GDM1 (cell line): ENCODE data around the gene HNRNPUL2.
A peak's percentile ranks its signal among the peaks of the same experiment; 100 is the strongest.
"Not testable (repeated sequence)": the region's sequence is repeated elsewhere in the genome, so short reads cannot be mapped to it uniquely, and the experiment has no call there.

Experiments
- DNase-seq: peaks from one replicate; lab custom pipeline; 2025; lab: John Stamatoyannopoulos, UW

The HNRNPUL2 gene

DNA sequence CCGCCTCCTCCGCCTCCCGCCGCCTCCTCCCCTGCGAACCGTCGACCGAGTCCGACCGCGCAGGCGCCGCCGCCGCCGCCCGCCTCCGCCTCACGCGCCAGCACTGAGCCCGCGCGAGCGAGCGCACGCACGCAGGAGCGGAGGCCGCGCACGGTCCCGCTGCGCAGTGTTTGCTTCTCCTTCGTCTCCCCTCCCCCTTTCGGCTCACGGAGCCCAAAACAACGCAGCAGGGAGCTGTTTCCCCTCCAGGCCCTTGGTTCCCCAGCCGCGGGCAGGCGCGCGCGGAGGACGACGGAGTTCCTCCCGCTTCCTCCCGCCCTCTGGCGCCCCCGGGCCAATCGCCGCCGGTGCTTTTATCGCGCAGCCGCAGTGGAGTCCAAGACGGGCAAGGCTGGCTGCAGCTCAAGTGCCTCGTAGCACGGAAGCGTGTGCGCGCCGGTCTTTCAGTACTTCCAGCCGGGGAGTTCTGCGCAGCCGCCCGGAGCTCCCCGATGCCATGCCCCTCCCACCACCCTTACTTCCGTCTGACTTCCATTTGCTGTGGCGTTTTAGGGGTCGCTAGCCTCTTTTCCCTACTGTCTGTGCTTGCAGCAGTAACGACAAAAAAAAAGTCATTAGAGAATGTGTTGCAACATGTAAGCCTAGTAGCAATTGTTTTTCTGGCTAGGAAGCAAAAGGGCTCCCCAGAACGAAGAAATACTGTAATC, at the start of gene HNRNPUL2:
TSS of gene HNRNPUL2 (minus strand) at position 293 of the 707 bp plus-strand sequence. CDS start 301 bp downstream, outside the sequence.
- DNase-seq, result peak; percentile 100

DNA sequence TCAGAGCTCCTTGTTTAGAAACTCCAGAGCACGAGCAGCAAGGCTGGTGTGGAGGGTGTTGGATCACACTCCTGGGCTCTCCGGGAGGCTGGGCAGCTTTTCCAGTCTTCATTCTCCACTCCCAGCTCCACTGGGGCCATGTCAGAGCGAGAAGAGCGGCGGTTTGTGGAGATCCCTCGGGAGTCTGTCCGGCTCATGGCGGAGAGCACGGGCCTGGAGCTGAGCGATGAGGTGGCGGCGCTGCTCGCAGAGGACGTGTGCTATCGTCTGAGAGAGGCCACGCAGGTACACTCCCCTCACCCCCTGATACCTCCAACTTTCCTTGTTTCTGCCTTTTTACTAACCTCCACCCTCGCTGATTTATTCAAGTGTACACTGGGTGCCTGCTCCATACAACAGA, 48.4 kb upstream of the HNRNPUL2 start:
- DNase-seq, result no peak

DNA sequence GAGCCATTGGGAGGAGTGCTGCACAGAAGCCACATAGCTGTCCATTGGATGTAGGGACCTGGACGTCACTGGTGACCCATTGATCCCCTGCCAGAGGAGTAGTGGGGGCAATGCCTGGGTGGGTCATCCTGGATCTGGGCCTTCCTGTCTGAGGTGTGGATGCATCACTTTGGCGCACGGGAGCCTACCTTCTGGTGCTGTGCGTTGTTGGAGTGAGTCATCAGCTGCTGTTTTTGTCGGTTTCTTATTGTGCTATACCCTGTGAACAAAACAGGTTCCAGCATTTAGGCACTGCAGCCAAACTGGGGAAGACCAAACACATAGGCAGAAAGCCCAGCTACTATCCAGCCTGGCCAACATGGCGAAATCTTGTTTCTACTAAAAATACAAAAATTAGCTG, 47.1 kb upstream of the HNRNPUL2 start:
- DNase-seq, result no peak

DNA sequence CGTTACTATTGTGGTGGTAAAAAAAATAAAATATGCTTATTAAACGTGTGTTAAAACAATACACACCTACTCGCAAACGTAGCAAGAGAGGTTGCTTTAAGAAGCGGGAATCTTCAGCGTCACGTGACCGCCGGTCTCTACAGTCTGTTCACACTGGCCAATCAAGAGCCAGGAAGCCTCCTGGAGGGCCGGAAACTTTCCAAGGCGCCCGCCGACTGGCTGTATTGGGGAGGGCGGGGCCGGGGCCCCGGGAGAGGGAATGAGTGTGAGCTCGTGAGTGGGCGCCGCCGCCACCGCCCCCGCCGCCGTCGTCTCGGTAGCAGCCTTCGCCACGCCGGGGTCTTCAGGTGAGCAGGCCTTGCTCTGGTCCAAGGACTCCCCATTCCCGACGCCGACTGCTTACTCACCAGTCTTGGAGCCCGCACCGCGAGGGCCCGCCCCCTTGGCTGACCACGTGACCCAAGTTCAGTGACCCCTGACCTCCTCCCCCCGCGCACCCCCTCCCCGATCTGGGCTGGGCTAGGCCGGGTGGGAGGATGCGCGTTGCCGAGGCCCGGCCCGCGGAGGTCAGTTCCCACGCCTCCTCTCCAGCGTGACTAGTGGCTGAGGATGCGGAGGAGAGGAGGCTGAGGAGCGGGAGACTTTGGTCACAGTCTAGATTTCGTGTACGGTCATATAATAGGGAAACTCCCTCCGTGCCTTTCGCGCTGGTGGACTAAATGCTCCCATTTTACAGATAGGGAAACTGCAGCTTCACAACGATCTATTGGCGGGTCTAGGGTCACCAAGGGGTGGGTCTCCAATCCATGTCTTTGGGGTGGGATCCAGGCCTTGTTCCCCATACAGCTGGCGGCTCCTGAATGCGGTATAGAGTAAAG, 44.1 kb upstream of the HNRNPUL2 start, which contains the start of gene TAF6L:
TSS of gene TAF6L (plus strand) at position 253 of the 878 bp plus-strand sequence. CDS start 4,388 bp downstream, outside the sequence.
- DNase-seq, result peak; percentile 90

DNA sequence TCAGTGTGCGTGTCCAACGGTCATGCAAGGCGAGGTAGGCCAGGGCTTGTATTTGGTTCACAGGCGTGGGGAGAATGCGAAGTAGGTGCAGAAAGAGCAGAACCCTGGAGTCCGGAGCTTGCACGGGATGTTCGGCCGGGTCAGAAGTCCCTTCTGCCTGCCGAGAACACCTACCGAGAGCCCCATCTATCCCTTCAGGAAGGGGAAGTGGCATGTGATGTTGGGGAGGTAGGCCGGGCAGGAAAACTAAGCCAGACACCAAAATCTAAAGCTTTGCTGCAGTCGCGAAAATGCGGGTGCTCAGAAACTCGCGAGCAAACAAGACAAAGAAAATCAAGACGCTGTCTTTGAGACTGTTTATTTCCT, 43.5 kb upstream of the HNRNPUL2 start:
- DNase-seq, result peak; percentile 61

DNA sequence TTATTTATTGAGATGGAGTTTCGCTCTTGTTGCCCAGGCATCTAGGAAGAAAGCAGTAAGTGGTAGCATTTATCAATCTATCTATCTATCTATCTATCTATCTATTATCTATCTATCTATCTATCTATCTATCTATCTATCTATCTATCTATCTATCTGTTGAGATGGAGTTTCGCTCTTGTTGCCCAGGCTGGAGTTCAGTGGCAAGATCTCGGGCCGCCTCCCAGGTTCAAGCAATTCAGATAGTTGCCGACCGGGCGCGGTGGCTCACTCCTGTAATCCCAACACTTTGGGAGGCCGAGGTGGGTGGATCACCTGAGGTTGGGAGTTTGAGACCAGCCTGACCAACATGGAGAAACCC, 33.6 kb upstream of the HNRNPUL2 start:
- not testable (repeated sequence) for DNase-seq

DNA sequence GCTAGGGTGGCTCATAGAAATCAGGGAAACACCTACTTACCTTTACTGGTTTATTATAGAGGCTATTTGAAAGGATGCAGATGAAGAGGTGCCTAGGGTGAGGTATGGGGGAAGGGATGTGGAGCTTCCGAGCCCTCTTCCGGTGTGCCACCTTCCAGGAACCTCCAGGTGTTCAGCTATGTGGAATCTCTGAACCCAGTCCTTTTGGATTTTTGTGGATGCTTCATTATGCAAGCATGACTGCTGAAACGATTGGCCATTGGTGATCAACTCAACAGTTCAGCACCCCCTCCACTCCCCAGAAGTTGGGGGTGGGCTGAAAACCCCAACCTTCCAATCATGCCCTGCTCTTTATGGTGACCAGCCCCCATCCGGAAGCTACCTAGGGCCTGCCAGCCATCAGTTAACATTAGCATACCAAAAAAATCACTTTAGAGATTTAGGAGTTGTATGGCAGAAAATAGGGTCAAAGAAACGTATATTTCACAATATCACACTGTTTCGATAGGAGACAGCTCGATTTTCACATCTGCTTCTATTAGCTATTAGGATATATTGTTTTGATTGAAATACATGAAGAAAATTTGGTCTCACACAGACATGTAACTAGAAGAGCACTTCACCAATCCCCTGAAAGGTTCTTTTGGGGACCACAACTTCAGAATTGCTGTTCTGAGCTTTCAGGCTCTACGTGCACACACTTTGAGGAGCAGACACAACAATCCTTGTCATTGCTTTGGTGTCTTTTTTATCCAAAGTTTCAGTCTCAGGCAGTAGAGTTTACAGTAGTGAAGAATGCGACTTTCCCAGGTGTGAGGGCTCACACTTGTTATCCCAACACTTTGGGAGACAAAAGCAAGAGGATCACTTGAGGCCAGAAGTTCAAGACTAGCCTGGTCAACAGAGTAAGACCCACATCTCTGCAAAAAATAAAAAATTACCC, 30.9 kb upstream of the HNRNPUL2 start:
- no peak for DNase-seq

DNA sequence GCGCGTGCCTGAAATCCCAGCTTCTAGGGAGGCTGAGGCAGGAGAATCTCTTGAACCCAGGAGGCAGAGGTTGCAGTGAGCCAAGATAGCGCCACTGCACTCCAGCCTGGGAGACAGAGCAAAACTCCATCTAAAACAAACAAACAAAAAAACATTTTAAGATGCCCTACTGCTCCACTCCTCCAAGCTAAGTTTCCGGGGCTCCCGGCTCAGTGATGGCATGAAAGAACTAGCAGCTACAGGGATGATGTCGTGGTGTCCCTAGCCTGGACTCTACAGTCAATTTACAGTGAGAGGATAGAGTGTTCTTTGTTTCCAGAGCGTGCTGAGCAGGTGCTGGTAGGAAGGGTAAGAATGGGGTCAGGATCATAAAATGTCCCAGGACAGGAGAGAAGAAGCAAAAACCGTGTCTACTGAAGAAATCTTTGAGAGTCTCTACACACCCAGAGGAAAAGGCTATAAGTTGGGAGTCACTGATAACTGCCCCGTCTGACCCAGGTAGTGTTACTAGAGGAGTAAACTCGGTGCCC, 27.9 kb upstream of the HNRNPUL2 start:
- DNase-seq, result no peak

DNA sequence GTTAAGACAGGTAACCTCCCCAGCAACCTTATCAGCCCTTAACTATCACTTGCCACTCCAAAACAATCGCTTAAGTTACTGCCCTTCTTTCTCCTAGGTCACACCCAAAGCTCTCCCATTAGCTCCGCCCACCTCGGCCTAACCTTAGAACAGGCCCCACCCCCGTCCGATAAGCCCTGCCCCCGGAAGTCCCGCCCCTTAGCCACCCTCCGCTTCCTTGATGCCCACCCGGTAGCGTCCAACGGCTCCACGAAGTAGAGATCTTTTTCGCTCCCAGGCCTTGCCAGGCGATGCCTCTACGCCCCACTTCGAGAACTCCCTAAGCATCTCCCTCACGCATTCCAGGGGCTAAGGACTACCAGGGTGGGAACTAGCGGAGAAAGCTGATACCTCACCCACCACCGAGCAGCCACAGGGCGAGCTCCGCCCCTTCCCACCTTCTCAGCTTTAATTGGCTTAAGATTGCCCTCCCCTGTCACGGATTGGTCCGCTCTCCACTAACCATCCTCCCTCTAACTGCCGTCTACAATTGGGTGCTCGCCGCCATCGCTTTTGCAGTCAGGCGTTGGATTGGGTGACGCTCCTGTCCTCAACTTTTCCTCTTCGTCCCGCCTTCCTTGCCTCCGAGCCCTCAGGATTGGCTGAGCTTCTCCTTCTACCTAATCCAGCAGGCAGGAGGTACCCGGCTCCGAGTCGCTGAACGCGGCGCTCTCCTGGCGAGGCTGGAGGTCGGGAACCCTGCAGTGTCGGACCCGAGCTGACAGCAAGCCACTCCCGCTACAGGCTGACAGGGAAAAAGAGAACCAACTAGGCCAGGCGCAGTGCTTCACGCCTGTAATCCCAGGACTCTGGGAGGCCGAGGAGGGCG, 26.7 kb upstream of the HNRNPUL2 start, which contains the start of gene ZBTB3:
TSS of gene ZBTB3 (minus strand) at position 425 of the 868 bp plus-strand sequence. CDS start 496 bp downstream, outside the sequence.
- peak; percentile 99 for DNase-seq

DNA sequence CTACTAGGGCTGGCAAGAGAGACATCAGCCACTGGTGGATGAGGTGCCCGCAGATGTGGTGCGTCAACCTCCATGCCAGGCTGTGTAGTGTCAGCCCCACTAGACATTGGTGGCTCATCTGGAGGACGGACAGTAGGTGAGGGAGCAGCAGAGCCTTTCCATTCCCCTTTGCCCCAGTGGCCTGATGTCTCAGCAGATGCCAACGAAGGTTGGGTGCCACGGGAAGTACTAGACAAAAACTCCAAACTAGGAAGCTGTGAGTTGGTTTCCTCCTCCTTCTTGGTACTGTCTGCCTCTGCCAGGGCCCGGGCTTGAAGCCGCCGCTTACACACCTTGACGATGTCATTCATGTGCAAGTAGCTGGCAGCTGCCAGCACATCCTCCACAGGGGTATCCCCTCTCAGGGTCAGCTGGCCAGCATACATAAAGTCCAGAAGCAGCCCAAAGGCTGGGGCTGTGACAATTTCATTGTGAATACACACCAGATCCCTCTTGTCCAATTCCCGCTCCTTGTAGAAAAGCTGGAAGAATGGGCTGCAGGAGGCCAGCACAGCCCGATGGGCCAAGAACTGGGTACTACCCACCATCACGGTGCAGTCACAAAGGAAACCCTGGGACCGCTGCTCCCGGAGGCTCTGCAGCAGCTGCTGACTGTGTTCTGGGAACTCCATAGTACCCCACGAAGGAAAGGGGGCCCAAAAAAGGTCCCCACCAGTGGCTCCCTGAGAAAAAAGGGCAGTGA, 25.9 kb upstream of the HNRNPUL2 start:
- DNase-seq, result no peak

DNA sequence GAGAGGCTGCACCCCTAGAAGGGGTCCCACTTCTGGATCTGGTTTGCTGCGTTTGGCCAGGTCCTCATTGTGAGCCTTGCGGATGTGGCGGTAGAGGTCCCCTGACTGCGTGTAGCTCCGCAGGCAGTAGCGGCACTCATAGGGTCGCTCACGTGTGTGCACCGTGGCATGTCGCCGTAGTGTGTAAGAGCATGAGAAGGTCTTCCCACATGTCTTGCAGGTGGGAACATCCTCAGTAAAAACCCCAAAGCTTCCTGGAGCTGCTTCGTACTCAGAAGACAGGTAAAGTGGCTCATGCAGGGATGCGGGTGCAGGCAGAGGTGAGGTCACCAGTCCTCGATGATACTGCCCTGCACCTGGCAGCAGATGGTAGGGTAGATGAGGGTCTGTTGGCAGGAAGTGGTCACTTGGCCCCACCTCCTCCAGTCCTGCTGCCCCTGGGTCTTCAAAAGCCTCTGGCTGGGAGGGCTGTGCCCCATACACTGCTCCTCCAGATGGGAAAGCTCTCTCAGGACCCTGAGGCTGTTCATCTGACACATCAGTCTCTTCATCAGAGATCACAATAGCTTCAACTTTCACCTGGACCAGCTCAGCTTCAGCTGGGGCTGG, 25.0 kb upstream of the HNRNPUL2 start:
- DNase-seq, result no peak

DNA sequence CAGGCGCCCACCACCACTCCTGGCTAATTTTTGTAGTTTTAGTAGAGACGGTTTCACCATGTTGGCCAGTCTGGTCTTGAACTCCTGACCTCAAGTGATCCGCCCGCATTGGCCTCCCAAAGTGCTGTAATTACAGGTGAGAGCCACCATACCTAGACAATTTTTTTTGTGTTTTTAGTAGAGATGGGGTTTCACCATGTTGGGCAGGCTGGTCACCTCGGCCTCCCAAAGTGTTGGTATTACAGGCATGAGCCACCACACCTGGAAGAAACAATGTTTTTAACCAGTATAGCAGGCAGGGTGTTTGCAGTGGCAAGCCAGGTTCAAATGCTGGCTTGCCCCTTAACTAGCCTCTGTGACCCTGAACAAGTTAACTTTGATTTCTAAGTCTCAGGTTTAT, 22.7 kb upstream of the HNRNPUL2 start:
- not testable (repeated sequence) for DNase-seq

DNA sequence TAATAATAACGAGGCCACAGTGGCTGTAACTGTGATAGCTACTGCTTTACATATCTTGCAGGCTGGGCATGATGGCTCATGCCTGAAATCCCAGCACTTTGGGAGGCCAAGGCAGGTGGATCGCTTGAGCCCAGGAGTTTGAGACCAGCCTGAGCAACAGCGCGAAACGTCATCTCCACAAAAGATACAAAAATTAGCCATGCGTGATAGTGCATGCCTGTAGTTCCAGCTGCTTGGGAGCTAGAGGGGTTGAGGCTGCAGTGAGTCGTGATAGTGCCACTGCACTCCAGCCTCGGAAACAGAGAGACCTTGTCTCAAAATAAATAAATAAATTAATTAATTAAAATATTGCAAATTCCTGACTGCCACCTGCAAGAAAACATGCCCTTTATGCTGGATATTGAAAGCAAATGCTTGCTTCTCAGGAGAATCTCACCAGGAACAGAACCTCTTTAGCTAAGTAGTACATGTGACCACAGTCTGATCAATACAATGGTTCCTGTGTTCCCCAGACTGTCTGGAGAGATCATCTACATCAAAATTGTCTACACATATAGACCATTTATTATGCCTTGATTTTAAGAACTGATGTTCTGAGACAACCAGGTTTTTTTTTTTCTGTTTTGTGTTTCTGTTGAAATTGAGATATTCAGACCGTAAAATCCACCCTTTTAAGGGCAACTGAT, 20.4 kb upstream of the HNRNPUL2 start:
- DNase-seq, result no peak

DNA sequence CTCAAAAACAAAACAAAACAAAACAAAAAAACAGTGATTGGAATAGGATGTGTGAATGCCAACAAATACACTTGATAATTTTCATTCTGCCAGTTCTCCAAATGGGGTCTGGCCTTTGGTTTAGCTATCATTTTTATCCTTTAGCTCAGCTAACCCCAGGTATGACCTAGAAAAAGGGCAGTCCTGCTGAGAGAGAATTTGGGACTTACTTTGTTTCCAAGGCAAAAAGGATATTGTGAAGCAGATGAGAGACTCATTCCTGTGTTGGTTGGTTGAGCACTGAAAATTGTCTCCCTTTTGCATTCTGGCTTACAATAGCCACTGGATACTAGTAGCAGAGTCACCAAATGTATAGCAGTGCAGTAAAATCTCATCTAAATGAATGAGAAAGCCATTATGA, 9.9 kb upstream of the HNRNPUL2 start:
- no peak for DNase-seq

DNA sequence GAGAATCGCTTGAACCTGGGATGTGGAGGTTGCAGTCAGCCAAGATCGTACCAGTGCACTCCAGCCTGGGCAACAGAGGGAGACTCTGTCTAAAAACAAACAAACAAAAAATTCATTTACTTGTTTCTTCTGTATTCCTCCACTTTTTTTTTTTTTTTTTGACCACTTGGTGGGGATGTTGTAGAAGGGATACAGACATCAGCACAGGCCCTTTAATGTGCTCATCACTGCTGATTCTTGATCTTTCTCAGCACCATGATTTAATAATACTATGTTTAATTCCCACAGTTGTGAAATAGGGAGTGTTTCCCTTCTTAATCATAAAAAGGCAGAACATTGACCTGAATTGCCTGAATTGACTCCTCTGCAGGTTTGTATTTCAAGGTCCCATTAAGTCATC, 5.6 kb upstream of the HNRNPUL2 start:
- DNase-seq, result no peak

DNA sequence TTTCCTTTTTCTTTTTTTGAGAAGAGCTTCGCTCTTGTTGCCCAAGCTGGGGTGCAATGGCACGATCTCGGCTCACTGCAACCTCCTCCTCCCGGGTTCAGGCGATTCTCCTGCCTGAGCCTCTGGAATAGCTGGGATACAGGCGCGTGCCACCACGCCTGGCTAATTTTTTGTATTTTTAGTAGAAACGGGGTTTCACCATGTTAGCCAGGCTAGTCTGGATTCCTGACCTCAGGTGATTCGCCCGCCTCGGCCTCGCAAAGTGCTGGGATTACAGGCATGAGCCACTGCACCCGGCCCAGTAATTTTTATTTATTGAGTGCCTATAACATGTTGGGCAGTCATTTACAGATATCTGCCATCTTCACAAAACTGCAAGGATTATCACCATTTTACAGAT, 2.8 kb upstream of the HNRNPUL2 start:
- not testable (repeated sequence) for DNase-seq

DNA sequence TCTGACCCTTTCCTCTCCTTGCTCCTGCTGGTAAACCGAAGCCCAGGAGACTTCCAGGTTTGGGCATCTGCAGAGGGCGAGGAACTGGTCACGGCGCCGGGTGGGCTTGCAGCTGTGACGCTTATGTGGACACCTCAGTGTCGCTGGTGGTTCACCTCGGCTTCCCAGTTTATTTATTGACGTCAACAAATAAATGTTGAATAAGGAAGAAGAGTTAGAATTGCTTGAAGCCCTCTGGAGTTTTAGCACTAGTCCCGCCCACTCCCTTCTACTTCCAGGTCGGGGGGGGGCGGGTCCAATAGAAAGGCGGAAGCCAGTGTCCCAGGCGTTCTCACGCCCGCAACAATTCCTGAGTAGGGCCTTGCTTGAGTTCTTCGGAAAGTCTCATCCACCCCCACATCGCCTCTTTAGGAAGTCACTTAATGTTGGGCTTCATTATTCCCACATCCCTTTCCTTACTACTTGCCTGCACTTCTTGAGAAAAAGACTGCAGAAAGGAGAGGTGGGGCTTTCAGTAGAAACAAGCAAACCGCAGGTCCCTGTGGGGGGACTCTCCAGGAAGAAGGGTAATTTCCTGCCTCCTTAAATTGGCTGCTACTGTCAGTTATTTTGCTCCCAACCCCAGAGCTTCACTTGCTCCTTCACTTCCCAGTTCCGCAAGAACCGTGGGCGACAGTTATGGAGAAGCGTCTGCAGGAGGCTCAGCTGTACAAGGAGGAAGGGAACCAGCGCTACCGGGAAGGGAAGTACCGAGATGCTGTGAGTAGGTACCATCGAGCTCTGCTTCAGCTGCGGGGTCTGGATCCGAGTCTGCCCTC, 1.1 kb upstream of the HNRNPUL2 start, which contains the start of gene TTC9C:
TSS of gene TTC9C (plus strand) at position 316 of the 818 bp plus-strand sequence. CDS start at position 679, 363 bp downstream.
- peak; percentile 82 for DNase-seq

DNA sequence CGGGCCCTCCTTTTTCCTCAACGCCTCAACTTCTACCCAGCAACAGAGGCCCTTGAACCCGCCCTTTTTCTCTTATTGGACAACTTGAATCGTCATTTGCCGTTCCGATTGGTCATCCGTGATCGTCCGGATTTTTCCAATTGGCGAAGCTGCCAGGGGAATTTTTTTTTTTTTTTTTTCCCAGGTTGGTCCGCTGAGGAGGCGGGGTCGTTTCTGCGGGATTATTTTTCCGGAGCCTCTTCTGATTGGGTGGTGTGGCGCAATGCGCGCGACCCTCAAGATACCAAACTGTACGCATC, 564 bp upstream of the HNRNPUL2 start:
- DNase-seq, result peak; percentile 91
